GM19023 (cell line): ENCODE data around the gene SNX1.
"Not testable (repeated sequence)": the region's sequence is repeated elsewhere in the genome, so short reads cannot be mapped to it uniquely, and the experiment has no call there.

Source experiments
- ATAC-seq: cut with Tn5 transposase; IDR thresholded peaks from one replicate; pipeline ENCODE4 v1.9.1; 2021; ENCODE audit warnings: mild to moderate bottlenecking, moderate library complexity; ENCODE audit not compliant: unreplicated experiment

SNX1 gene

GRCh38 chr15:64112904-64113303 lies 17.1 kb downstream of the SNX1 start:
- ATAC-seq: no peak

- no peak for ATAC-seq
Measured at GRCh38 chr15:64117759-64118487, 22.1 kb downstream of the SNX1 start.

GRCh38 chr15:64120322-64120721 lies 24.5 kb downstream of the SNX1 start:
- not testable (repeated sequence) for ATAC-seq

GRCh38 chr15:64121614-64122013 lies 25.8 kb downstream of the SNX1 start:
- no peak for ATAC-seq

- no peak for ATAC-seq
Measured at GRCh38 chr15:64122444-64122843, 26.7 kb downstream of the SNX1 start.

GRCh38 chr15:64122936-64123351 lies 27.2 kb downstream of the SNX1 start:
- ATAC-seq: no peak

- no peak for ATAC-seq
Measured at GRCh38 chr15:64125978-64126377, 30.2 kb downstream of the SNX1 start.

- ATAC-seq: no peak
Measured at GRCh38 chr15:64127521-64128270, 31.9 kb downstream of the SNX1 start.

- no peak for ATAC-seq
Measured at GRCh38 chr15:64130159-64130558, 34.4 kb downstream of the SNX1 start.

GRCh38 chr15:64131547-64131946 lies 35.8 kb downstream of the SNX1 start:
- ATAC-seq: no peak

- ATAC-seq: no peak
Measured at GRCh38 chr15:64132217-64132616, 36.4 kb downstream of the SNX1 start.

GRCh38 chr15:64133623-64134344 lies 38.0 kb downstream of the SNX1 start:
- ATAC-seq: no peak

GRCh38 chr15:64134345-64134829 lies 38.6 kb downstream of the SNX1 start:
- ATAC-seq: no peak

- no peak for ATAC-seq
Measured at GRCh38 chr15:64136347-64136746, 40.6 kb downstream of the SNX1 start.

GRCh38 chr15:64137226-64137833 lies 41.5 kb downstream of the SNX1 start:
- ATAC-seq: no peak

GRCh38 chr15:64138331-64138941 lies 42.7 kb downstream of the SNX1 start:
- ATAC-seq: no peak

- ATAC-seq: no peak
Measured at GRCh38 chr15:64141798-64142512, 46.2 kb downstream of the SNX1 start.

- ATAC-seq: no peak
Measured at GRCh38 chr15:64143276-64143675, 47.5 kb downstream of the SNX1 start.

- ATAC-seq: no peak
Measured at GRCh38 chr15:64144192-64144564, 48.4 kb downstream of the SNX1 start.
